ENCODE results near the gene ZNF45.

The ZNF45 gene

DNA sequence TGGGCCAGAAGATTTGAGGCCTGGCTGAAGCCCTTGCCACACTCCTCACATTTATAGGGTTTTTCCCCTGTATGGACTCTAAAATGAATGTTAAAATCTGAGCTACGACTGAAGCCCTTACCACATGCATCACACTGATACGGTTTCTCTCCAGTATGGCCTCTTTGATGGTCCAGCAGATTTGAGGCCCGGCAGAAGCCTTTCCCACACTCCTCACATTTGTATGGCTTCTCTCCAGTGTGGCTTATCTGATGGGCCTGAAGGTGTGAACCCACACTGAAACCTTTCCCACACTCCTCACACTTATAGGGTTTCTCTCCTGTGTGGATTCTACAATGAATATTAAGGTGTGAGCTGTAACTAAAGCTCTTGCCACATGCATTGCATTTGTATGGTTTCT is 21.0 kb downstream of the ZNF45 start:
- TF ChIP-seq CTCF (IDR thresholded peaks at IDR 0.05; ENCODE audit: control insufficient read depth, insufficient read depth, low read depth, low read length, missing control alignments): no peak
- no peak for DNase-seq (ENCODE audit: low read depth)
- H3K4me3 ChIP-seq (ENCODE audit: control insufficient read depth, low read depth, low read length): no peak overlapping the region

DNA sequence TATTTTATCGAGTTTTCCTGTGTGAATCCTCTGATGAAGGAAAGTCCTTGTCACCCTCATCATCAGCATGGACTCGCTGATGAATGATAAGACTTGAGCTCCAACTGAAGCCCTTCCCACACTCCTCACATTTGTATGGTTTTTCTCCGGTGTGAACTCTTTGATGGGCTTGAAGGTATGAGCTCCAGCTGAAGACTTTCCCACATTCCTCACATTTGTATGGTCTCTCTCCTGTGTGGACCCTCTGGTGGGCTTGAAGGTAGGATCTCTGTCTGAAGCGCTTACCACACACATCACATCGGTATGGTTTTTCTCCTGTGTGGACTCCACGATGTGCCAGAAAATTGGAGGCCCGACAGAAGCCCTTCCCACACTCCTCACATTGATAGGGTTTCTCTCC is 21.7 kb downstream of the ZNF45 start:
- no peak for DNase-seq (ENCODE audit: low read depth)
- no peak overlapping the region for H3K4me3 ChIP-seq (ENCODE audit: control insufficient read depth, low read depth, low read length)
- TF ChIP-seq CTCF (IDR thresholded peaks at IDR 0.05; ENCODE audit: control insufficient read depth, insufficient read depth, low read depth, low read length, missing control alignments): no peak

GRCh38 chr19:43910884-43911283 is 24.2 kb downstream of the ZNF45 start:
- no peak for TF ChIP-seq CTCF (IDR thresholded peaks at IDR 0.05; ENCODE audit: control insufficient read depth, insufficient read depth, low read depth, low read length, missing control alignments)
- H3K4me3 ChIP-seq (ENCODE audit: control insufficient read depth, low read depth, low read length): no peak overlapping the region
- no peak for DNase-seq (ENCODE audit: low read depth)

GRCh38 chr19:43908659-43909058 is 26.4 kb downstream of the ZNF45 start:
- DNase-seq (ENCODE audit: low read depth): no peak
- H3K4me3 ChIP-seq (ENCODE audit: control insufficient read depth, low read depth, low read length): no peak overlapping the region
- TF ChIP-seq CTCF (IDR thresholded peaks at IDR 0.05; ENCODE audit: control insufficient read depth, insufficient read depth, low read depth, low read length, missing control alignments): no peak

DNA sequence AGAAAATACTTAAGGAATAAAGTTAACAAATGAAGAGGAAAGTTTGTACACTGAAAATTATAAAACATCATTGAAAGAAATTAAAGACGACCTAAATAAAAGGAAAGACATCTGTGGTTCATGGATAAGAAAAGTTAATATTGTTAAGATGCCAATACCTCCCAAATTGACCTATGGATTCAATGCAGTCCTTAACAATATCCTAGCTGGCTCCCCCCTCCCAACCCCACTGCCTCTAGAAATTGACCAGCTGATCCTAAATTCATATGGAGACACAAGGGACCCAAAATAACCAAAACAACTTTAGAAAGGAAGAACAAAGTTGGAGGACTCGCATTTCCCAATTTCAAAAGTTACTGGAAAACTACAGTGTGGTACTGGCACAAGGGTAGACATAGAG is 28.3 kb downstream of the ZNF45 start:
- no peak overlapping the region for H3K4me3 ChIP-seq (ENCODE audit: control insufficient read depth, low read depth, low read length)
- no peak for TF ChIP-seq CTCF (IDR thresholded peaks at IDR 0.05; ENCODE audit: control insufficient read depth, insufficient read depth, low read depth, low read length, missing control alignments)
- DNase-seq (ENCODE audit: low read depth): no peak

DNA sequence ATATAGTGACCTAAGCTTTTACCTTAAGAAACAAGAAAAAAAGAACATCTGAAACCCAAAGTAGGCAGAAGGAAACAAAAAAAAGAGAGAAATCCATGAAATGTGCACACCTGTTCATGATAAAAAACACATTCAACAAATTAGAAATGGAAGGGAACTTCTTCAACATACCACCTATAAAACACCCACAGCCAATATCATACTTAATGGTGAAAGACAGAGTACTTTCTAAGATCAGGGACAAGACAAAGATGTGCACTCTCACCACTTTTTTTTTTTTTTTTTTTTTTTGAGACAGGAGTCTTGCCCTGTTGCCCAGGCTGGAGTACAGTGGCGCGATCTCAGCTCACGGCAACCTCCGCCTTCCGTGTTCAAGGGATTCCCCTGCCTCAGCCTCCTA is 29.2 kb downstream of the ZNF45 start:
- no peak for TF ChIP-seq CTCF (IDR thresholded peaks at IDR 0.05; ENCODE audit: control insufficient read depth, insufficient read depth, low read depth, low read length, missing control alignments)
- no peak for DNase-seq (ENCODE audit: low read depth)
- H3K4me3 ChIP-seq (ENCODE audit: control insufficient read depth, low read depth, low read length): no peak overlapping the region

DNA sequence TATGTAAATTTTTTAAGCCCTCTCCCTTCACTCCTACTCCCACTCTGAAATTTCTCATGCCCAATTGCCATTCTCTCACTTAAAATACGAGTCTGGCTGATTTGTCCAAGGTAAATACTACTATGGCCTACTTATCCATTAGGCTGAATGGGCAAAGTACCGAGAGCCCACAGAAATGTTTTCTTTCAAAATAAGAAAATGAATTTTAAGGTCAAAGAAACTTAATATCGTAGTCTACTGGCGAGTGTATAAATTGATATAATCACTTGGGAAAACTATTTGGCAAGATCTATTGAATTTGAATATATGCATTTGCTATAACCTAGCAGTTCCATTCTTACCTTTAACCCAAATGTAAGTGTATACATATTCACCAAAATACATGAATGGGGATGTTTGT is 32.7 kb downstream of the ZNF45 start:
- H3K4me3 ChIP-seq (ENCODE audit: control insufficient read depth, low read depth, low read length): no peak overlapping the region
- DNase-seq (ENCODE audit: low read depth): no peak
- no peak for TF ChIP-seq CTCF (IDR thresholded peaks at IDR 0.05; ENCODE audit: control insufficient read depth, insufficient read depth, low read depth, low read length, missing control alignments)
